WTC11 (cell line): ENCODE results near the gene SYNGR2. TPM values are rescaled to one million over a fixed set of nuclear protein-coding genes. Genes with fewer than 3 reads are reported as not detected.

ENCODE experiments used
- ATAC-seq: fragments of 200-7000 bp; cut with Tn5 transposase; 2 replicates; pipeline ENCODE4 v1.10.0; 2021; ENCODE audit warnings: mild to moderate bottlenecking, moderate library complexity
- CTCF ChIA-PET: fragments of 300-600 bp; sonication (Branson Sonifier 250); formaldehyde crosslinking; loops from one replicate; lab custom pipeline; 2021; ENCODE audit warnings: antibody characterized with exemption; lab: Charles Lee
- POLR2A ChIA-PET: fragments of 350-600 bp; sonication (Branson Sonifier 250); formaldehyde crosslinking; loops from one replicate; lab custom pipeline; 2021; ENCODE audit warnings: antibody characterized with exemption; lab: Charles Lee
- DNase-seq: peaks from one replicate; pipeline ENCODE4 v3.0.0; 2021; ENCODE audit warnings: low spot score
- H3K27ac Mint-ChIP-seq: 2 replicates; pipeline ENCODE4 v1.8.0; 2021; ENCODE audit warnings: mixed read lengths
- H3K27me3 Mint-ChIP-seq: 2 replicates; pipeline ENCODE4 v1.8.0; 2021; ENCODE audit warnings: low read depth, mild to moderate bottlenecking, moderate library complexity, mixed read lengths
- H3K36me3 Mint-ChIP-seq: 2 replicates; pipeline ENCODE4 v1.8.0; 2021; ENCODE audit warnings: mixed read lengths
- H3K4me1 Mint-ChIP-seq: 2 replicates; pipeline ENCODE4 v1.8.0; 2022; ENCODE audit warnings: mixed read lengths
- H3K4me3 Mint-ChIP-seq: 2 replicates; pipeline ENCODE4 v1.8.0; 2021; ENCODE audit warnings: mild to moderate bottlenecking, moderate library complexity, mixed read lengths
- H3K9me3 Mint-ChIP-seq: 2 replicates; pipeline ENCODE4 v1.8.0; 2021; ENCODE audit warnings: mixed read lengths
- AFF4 ChIP-seq: sonication (generic); formaldehyde crosslinking; IDR thresholded peaks from 2 replicates; pipeline ENCODE4 v1.8.1; 2023; ENCODE audit warnings: mild to moderate bottlenecking, missing genetic modification reagents, borderline replicate concordance
- ARID4B ChIP-seq: sonication (generic); formaldehyde crosslinking; IDR thresholded peaks from 2 replicates; pipeline ENCODE4 v1.8.0; 2023; ENCODE audit warnings: missing genetic modification reagents, mild to moderate bottlenecking, borderline replicate concordance
- ATF1 ChIP-seq: sonication (generic); formaldehyde crosslinking; IDR thresholded peaks from 2 replicates; pipeline ENCODE4 v1.8.1; 2023; ENCODE audit warnings: mild to moderate bottlenecking, moderate library complexity, missing genetic modification reagents
- CDX4 ChIP-seq: fragments of 250-450 bp; sonication (Bioruptor Pico); IDR thresholded peaks from 2 replicates; pipeline ENCODE4 v1.9.0; 2021; ENCODE audit warnings: moderate library complexity, mild to moderate bottlenecking, inconsistent platforms, borderline replicate concordance
- ETV6 ChIP-seq: sonication (generic); formaldehyde crosslinking; IDR thresholded peaks from 2 replicates; pipeline ENCODE4 v1.8.1; 2022; ENCODE audit warnings: mild to moderate bottlenecking, missing genetic modification reagents
- GABPB1 ChIP-seq: sonication (generic); formaldehyde crosslinking; IDR thresholded peaks from 2 replicates; pipeline ENCODE4 v1.8.1; 2023; ENCODE audit warnings: mild to moderate bottlenecking, missing genetic modification reagents
- IRF1 ChIP-seq: sonication (generic); formaldehyde crosslinking; IDR thresholded peaks from 2 replicates; pipeline ENCODE4 v1.8.0; 2023; ENCODE audit warnings: missing genetic modification reagents
- KAT7 ChIP-seq: sonication (generic); formaldehyde crosslinking; IDR thresholded peaks from 2 replicates; pipeline ENCODE4 v1.8.1; 2023; ENCODE audit warnings: missing genetic modification reagents, mild to moderate bottlenecking, borderline replicate concordance
- OVOL2 ChIP-seq: fragments of 250-450 bp; sonication (Bioruptor Pico); IDR thresholded peaks from 2 replicates; pipeline ENCODE4 v1.9.0; 2021; ENCODE audit warnings: mild to moderate bottlenecking, borderline replicate concordance
- PRRX2 ChIP-seq: fragments of 250-450 bp; sonication (Bioruptor Pico); IDR thresholded peaks from 2 replicates; pipeline ENCODE4 v1.8.0; 2021; ENCODE audit warnings: mild to moderate bottlenecking
- RELA ChIP-seq: sonication (generic); formaldehyde crosslinking; IDR thresholded peaks from 2 replicates; pipeline ENCODE4 v1.8.1; 2022; ENCODE audit warnings: missing genetic modification reagents, mild to moderate bottlenecking, borderline replicate concordance
- USF2 ChIP-seq: sonication (generic); formaldehyde crosslinking; IDR thresholded peaks from 2 replicates; pipeline ENCODE4 v1.8.1; 2023; ENCODE audit warnings: mild to moderate bottlenecking, missing genetic modification reagents, moderate library complexity
- ZNF671 ChIP-seq: fragments of 250-450 bp; sonication (Bioruptor Pico); IDR thresholded peaks from 2 replicates; pipeline ENCODE4 v1.8.0; 2021; ENCODE audit warnings: mild to moderate bottlenecking
- total RNA-seq: library from RNA; stranded (reverse); gene quantifications from 3 replicates; pipeline ENCODE4 v1.2.3, GENCODE V29; 2021
- TF ChIP-seq, protein P1 (sequence below): sonication (generic); formaldehyde crosslinking; IDR thresholded peaks from 2 replicates; pipeline ENCODE4 v1.8.0; 2022; ENCODE audit warnings: mild to moderate bottlenecking, missing genetic modification reagents
- TF ChIP-seq, protein P2 (sequence below): sonication (generic); formaldehyde crosslinking; IDR thresholded peaks from 2 replicates; pipeline ENCODE4 v1.8.1; 2023; ENCODE audit warnings: mild to moderate bottlenecking, missing genetic modification reagents, moderate library complexity
- TF ChIP-seq, protein P3 (sequence below): sonication (generic); formaldehyde crosslinking; conservative IDR thresholded peaks from 2 replicates; pipeline ENCODE4 v1.8.1; 2022; ENCODE audit warnings: mild to moderate bottlenecking, missing genetic modification reagents
- TF ChIP-seq, protein P4 (sequence below): sonication (generic); formaldehyde crosslinking; IDR thresholded peaks from 2 replicates; pipeline ENCODE4 v1.8.0; 2022; ENCODE audit warnings: mild to moderate bottlenecking, missing genetic modification reagents
- TF ChIP-seq, protein P5 (sequence below): sonication (generic); formaldehyde crosslinking; IDR thresholded peaks from 2 replicates; pipeline ENCODE4 v1.8.1; 2023; ENCODE audit warnings: mild to moderate bottlenecking, moderate library complexity, missing genetic modification reagents

SYNGR2 gene
- total RNA-seq, 1 experiment from 2014 or later: 47.7 TPM

DNA sequence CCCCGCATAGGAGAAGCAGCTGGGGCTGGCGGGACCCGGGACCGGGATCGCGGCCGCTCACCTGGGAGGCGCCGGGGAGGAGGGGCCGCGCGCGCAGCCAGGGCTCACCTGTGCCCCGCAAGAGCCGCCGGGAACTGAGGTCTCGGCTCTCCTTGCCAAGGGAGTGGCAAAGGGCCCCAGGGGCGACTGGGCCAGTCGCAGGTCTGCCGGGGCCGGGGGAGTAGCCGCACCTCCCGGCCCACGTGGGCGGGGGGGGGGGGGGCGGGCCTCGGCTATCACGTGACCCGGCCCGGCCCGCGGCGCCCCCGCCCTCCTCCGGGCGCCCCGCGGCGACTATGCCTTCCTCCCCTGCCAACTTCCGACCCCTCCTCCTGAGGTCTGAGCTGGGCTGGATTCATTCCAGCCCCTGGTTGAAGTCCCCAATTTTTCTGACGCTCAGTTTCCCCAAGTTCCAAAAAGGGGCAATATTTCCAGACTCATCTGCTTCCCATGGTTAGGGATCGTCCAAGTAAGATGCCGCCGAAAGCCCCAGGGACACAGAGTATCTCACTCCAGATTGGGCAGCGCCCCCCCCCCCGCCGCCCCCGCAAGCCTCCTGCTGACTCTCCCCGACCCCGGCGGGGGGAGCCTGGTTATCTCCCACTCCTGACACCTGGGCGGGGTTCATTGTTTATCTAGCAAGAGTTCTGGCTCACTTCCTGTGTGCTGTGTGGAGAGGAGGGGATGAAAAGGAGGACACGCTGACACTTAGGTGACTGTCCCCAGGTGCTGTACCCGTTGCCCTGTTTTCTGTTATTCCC is 39.6 kb upstream of the SYNGR2 start, which contains the start of gene TMC6:
TSS of gene TMC6 (minus strand) at position 205 of the 800 bp plus-strand sequence. CDS start 1,923 bp downstream, outside the sequence.
- Mint-ChIP-seq H3K9me3 (no peaks in the 10 kb centered on the region), H3K4me3 (peak within 1 kb of the TSS; percentile 80), H3K4me1 (peaks cover 31% of the 10 kb centered on the region), H3K27ac (no peak within 1 kb of the TSS), H3K27me3 (peaks cover 13% of the 10 kb centered on the region), H3K36me3 (peaks cover 2% of the 10 kb centered on the region)
- POLR2A ChIA-PET: interaction anchor here (0.9 to 1.8 kb wide), 3 partner anchors 11 to 48 kb away, joined by 3 to 6 read pairs (median 5); no protein-coding TSS in a partner anchor
- DNase-seq (peak; percentile 82), ATAC-seq (peak; percentile 70)
- CTCF ChIA-PET: interaction anchor here (0.6 to 4.6 kb wide), 10 partner anchors 11 to 580 kb away, joined by 3 to 65 read pairs (median 4); partner anchors contain the start of genes AFMID and TK1
- TF ChIP-seq, protein P1, sequence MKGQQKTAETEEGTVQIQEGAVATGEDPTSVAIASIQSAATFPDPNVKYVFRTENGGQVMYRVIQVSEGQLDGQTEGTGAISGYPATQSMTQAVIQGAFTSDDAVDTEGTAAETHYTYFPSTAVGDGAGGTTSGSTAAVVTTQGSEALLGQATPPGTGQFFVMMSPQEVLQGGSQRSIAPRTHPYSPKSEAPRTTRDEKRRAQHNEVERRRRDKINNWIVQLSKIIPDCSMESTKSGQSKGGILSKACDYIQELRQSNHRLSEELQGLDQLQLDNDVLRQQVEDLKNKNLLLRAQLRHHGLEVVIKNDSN: peak; percentile 76
- TF ChIP-seq OVOL2 (CRISPR knock-in tag) (no peak), GABPB1 (CRISPR knock-in tag) (0 out of 2 replicates have a peak, but pooled peaks have one; percentile 25), KAT7 (CRISPR knock-in tag) (no peak), ARID4B (CRISPR knock-in tag) (no peak), IRF1 (CRISPR knock-in tag) (no peak), ETV6 (CRISPR knock-in tag) (peak; percentile 68; the same call in 1 of the 2 replicates), ZNF671 (CRISPR knock-in tag) (no peak), CDX4 (CRISPR knock-in tag) (no peak), RELA (CRISPR knock-in tag) (no peak), PRRX2 (CRISPR knock-in tag) (no peak), USF2 (CRISPR knock-in tag) (peak; percentile 92), AFF4 (no peak), ATF1 (no peak)
- TF ChIP-seq, protein P2, sequence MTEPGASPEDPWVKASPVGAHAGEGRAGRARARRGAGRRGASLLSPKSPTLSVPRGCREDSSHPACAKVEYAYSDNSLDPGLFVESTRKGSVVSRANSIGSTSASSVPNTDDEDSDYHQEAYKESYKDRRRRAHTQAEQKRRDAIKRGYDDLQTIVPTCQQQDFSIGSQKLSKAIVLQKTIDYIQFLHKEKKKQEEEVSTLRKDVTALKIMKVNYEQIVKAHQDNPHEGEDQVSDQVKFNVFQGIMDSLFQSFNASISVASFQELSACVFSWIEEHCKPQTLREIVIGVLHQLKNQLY (CRISPR knock-in tag): no peak
- TF ChIP-seq, protein P3, sequence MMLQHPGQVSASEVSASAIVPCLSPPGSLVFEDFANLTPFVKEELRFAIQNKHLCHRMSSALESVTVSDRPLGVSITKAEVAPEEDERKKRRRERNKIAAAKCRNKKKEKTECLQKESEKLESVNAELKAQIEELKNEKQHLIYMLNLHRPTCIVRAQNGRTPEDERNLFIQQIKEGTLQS: no peak
- TF ChIP-seq, protein P4, sequence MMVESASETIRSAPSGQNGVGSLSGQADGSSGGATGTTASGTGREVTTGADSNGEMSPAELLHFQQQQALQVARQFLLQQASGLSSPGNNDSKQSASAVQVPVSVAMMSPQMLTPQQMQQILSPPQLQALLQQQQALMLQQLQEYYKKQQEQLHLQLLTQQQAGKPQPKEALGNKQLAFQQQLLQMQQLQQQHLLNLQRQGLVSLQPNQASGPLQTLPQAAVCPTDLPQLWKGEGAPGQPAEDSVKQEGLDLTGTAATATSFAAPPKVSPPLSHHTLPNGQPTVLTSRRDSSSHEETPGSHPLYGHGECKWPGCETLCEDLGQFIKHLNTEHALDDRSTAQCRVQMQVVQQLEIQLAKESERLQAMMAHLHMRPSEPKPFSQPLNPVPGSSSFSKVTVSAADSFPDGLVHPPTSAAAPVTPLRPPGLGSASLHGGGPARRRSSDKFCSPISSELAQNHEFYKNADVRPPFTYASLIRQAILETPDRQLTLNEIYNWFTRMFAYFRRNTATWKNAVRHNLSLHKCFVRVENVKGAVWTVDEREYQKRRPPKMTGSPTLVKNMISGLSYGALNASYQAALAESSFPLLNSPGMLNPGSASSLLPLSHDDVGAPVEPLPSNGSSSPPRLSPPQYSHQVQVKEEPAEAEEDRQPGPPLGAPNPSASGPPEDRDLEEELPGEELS (CRISPR knock-in tag): peak; percentile 67; the same call in 1 of the 2 replicates
- TF ChIP-seq, protein P5, sequence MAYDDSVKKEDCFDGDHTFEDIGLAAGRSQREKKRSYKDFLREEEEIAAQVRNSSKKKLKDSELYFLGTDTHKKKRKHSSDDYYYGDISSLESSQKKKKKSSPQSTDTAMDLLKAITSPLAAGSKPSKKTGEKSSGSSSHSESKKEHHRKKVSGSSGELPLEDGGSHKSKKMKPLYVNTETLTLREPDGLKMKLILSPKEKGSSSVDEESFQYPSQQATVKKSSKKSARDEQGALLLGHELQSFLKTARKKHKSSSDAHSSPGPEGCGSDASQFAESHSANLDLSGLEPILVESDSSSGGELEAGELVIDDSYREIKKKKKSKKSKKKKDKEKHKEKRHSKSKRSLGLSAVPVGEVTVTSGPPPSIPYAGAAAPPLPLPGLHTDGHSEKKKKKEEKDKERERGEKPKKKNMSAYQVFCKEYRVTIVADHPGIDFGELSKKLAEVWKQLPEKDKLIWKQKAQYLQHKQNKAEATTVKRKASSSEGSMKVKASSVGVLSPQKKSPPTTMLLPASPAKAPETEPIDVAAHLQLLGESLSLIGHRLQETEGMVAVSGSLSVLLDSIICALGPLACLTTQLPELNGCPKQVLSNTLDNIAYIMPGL (CRISPR knock-in tag): peak; percentile 64; the same call in 1 of the 2 replicates
